ENCODE data around the gene CFAP20DC.

The CFAP20DC gene

GRCh38 chr3:58874795-58875194 is 175.0 kb downstream of the CFAP20DC start (continued):
- no peak for TF ChIP-seq ZSCAN5A (tag by site-specific recombination; IDR thresholded peaks at IDR 0.05)
- TF ChIP-seq, protein P1, sequence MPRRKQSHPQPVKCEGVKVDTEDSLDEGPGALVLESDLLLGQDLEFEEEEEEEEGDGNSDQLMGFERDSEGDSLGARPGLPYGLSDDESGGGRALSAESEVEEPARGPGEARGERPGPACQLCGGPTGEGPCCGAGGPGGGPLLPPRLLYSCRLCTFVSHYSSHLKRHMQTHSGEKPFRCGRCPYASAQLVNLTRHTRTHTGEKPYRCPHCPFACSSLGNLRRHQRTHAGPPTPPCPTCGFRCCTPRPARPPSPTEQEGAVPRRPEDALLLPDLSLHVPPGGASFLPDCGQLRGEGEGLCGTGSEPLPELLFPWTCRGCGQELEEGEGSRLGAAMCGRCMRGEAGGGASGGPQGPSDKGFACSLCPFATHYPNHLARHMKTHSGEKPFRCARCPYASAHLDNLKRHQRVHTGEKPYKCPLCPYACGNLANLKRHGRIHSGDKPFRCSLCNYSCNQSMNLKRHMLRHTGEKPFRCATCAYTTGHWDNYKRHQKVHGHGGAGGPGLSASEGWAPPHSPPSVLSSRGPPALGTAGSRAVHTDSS (tag by site-specific recombination; IDR thresholded peaks at IDR 0.05): no peak

GRCh38 chr3:58874248-58874741 is 175.5 kb downstream of the CFAP20DC start:
- no peaks in the 10 kb centered on the region for H3K4me1 ChIP-seq (ENCODE audit: control insufficient read depth, insufficient read depth, low read length)
- POLR2A ChIA-PET: no interaction called here
- no peaks in the 10 kb centered on the region for H3K9me3 ChIP-seq (ENCODE audit: control insufficient read depth, insufficient read depth, low read depth, low read length)
- CTCF ChIA-PET: no interaction called here
- no peak overlapping the region for H3K27ac ChIP-seq (ENCODE audit: extremely low read depth, low read depth, low read length)
- H3K36me3 ChIP-seq (ENCODE audit: control insufficient read depth in 2 of 2, insufficient read depth in 1 of 2, low read length in 2 of 2): no peaks in the 10 kb centered on the region
- no peak overlapping the region for H3K4me3 ChIP-seq (ENCODE audit: low read depth, low read length)
- TF ChIP-seq, protein P2, sequence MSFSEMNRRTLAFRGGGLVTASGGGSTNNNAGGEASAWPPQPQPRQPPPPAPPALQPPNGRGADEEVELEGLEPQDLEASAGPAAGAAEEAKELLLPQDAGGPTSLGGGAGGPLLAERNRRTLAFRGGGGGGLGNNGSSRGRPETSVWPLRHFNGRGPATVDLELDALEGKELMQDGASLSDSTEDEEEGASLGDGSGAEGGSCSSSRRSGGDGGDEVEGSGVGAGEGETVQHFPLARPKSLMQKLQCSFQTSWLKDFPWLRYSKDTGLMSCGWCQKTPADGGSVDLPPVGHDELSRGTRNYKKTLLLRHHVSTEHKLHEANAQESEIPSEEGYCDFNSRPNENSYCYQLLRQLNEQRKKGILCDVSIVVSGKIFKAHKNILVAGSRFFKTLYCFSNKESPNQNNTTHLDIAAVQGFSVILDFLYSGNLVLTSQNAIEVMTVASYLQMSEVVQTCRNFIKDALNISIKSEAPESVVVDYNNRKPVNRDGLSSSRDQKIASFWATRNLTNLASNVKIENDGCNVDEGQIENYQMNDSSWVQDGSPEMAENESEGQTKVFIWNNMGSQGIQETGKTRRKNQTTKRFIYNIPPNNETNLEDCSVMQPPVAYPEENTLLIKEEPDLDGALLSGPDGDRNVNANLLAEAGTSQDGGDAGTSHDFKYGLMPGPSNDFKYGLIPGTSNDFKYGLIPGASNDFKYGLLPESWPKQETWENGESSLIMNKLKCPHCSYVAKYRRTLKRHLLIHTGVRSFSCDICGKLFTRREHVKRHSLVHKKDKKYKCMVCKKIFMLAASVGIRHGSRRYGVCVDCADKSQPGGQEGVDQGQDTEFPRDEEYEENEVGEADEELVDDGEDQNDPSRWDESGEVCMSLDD (tag by site-specific recombination; IDR thresholded peaks at IDR 0.05): no peak
- TF ChIP-seq ZNF394 (tag by site-specific recombination; IDR thresholded peaks at IDR 0.05; ENCODE audit: borderline replicate concordance): no peak
- no peak for TF ChIP-seq ZNF76 (tag by site-specific recombination; IDR thresholded peaks at IDR 0.05; ENCODE audit: borderline replicate concordance, low read depth)
- TF ChIP-seq ZNF221 (tag by site-specific recombination; IDR thresholded peaks at IDR 0.05; ENCODE audit: borderline replicate concordance): no peak
- TF ChIP-seq ZNF843 (tag by site-specific recombination; IDR thresholded peaks at IDR 0.05): no peak
- no peak for TF ChIP-seq ZNF449 (tag by site-specific recombination; IDR thresholded peaks at IDR 0.05)
- TF ChIP-seq, protein P3, sequence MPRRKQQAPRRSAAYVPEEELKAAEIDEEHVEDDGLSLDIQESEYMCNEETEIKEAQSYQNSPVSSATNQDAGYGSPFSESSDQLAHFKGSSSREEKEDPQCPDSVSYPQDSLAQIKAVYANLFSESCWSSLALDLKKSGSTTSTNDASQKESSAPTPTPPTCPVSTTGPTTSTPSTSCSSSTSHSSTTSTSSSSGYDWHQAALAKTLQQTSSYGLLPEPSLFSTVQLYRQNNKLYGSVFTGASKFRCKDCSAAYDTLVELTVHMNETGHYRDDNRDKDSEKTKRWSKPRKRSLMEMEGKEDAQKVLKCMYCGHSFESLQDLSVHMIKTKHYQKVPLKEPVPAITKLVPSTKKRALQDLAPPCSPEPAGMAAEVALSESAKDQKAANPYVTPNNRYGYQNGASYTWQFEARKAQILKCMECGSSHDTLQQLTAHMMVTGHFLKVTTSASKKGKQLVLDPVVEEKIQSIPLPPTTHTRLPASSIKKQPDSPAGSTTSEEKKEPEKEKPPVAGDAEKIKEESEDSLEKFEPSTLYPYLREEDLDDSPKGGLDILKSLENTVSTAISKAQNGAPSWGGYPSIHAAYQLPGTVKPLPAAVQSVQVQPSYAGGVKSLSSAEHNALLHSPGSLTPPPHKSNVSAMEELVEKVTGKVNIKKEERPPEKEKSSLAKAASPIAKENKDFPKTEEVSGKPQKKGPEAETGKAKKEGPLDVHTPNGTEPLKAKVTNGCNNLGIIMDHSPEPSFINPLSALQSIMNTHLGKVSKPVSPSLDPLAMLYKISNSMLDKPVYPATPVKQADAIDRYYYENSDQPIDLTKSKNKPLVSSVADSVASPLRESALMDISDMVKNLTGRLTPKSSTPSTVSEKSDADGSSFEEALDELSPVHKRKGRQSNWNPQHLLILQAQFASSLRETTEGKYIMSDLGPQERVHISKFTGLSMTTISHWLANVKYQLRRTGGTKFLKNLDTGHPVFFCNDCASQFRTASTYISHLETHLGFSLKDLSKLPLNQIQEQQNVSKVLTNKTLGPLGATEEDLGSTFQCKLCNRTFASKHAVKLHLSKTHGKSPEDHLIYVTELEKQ (tag by site-specific recombination; IDR thresholded peaks at IDR 0.05; ENCODE audit: borderline replicate concordance): no peak
- TF ChIP-seq ZSCAN16 (tag by site-specific recombination; IDR thresholded peaks at IDR 0.05): no peak
- TF ChIP-seq HOXA7 (CRISPR knock-in tag; IDR thresholded peaks at IDR 0.05; ENCODE audit: borderline replicate concordance): no peak
- TF ChIP-seq ZNF561 (tag by site-specific recombination; IDR thresholded peaks at IDR 0.05; ENCODE audit: borderline replicate concordance): no peak
- TF ChIP-seq ZBTB48 (tag by site-specific recombination; IDR thresholded peaks at IDR 0.05): no peak
- no peak for TF ChIP-seq ZNF391 (tag by site-specific recombination; IDR thresholded peaks at IDR 0.05; ENCODE audit: borderline replicate concordance, low read depth)
- no peak for TF ChIP-seq ZNF157 (tag by site-specific recombination; IDR thresholded peaks at IDR 0.05)
- TF ChIP-seq, protein P4, sequence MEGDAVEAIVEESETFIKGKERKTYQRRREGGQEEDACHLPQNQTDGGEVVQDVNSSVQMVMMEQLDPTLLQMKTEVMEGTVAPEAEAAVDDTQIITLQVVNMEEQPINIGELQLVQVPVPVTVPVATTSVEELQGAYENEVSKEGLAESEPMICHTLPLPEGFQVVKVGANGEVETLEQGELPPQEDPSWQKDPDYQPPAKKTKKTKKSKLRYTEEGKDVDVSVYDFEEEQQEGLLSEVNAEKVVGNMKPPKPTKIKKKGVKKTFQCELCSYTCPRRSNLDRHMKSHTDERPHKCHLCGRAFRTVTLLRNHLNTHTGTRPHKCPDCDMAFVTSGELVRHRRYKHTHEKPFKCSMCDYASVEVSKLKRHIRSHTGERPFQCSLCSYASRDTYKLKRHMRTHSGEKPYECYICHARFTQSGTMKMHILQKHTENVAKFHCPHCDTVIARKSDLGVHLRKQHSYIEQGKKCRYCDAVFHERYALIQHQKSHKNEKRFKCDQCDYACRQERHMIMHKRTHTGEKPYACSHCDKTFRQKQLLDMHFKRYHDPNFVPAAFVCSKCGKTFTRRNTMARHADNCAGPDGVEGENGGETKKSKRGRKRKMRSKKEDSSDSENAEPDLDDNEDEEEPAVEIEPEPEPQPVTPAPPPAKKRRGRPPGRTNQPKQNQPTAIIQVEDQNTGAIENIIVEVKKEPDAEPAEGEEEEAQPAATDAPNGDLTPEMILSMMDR (tag by site-specific recombination; IDR thresholded peaks at IDR 0.05): no peak
- no peak for TF ChIP-seq GLI4 (tag by site-specific recombination; IDR thresholded peaks at IDR 0.05)
- TF ChIP-seq REST (tag by site-specific recombination; IDR thresholded peaks at IDR 0.05): no peak

Data from HEK293 (cell line).